Fibroblast of mammary gland (primary cell): ENCODE measurements around the gene STKLD1.

Experiments
- DNase-seq: peaks from one replicate; pipeline ENCODE4 v3.0.0-alpha.2; 2010; ENCODE audit warnings: low read depth
- H3K4me3 ChIP-seq: 2 replicates; pipeline ENCODE4 v1.5.1; 2011; ENCODE audit warnings: low read depth, mild to moderate bottlenecking, low read length, moderate library complexity; ENCODE audit not compliant: control insufficient read depth
- TF ChIP-seq, protein P1 (sequence below): conservative IDR thresholded peaks from 2 replicates; pipeline ENCODE4 v1.5.1; 2011; ENCODE audit warnings: low read depth, low read length, inconsistent platforms; ENCODE audit not compliant: control insufficient read depth, insufficient read depth

STKLD1 gene

DNA sequence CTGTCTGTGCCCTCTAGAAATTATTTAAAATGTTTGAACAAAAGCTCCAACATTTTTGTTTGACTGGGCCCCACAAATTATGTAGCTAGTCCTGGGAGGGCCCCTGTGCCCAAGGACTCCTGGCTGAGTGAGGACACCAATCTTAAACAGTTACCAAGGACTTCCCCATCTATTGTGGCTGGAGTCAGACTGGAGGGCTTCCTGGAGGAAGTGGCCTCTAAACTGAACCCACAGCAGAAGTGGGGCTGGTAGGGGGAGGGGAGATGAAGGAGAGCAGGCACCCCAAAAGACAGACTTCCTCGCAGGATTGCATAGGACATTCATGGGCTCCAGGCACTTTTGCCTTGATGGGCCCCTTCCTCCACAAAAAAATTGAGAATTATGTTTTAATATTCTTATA lies 54.1 kb downstream of the STKLD1 start:
- no peak overlapping the region for H3K4me3 ChIP-seq
- DNase-seq = no peak
- TF ChIP-seq, protein P1, sequence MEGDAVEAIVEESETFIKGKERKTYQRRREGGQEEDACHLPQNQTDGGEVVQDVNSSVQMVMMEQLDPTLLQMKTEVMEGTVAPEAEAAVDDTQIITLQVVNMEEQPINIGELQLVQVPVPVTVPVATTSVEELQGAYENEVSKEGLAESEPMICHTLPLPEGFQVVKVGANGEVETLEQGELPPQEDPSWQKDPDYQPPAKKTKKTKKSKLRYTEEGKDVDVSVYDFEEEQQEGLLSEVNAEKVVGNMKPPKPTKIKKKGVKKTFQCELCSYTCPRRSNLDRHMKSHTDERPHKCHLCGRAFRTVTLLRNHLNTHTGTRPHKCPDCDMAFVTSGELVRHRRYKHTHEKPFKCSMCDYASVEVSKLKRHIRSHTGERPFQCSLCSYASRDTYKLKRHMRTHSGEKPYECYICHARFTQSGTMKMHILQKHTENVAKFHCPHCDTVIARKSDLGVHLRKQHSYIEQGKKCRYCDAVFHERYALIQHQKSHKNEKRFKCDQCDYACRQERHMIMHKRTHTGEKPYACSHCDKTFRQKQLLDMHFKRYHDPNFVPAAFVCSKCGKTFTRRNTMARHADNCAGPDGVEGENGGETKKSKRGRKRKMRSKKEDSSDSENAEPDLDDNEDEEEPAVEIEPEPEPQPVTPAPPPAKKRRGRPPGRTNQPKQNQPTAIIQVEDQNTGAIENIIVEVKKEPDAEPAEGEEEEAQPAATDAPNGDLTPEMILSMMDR = no peak

DNA sequence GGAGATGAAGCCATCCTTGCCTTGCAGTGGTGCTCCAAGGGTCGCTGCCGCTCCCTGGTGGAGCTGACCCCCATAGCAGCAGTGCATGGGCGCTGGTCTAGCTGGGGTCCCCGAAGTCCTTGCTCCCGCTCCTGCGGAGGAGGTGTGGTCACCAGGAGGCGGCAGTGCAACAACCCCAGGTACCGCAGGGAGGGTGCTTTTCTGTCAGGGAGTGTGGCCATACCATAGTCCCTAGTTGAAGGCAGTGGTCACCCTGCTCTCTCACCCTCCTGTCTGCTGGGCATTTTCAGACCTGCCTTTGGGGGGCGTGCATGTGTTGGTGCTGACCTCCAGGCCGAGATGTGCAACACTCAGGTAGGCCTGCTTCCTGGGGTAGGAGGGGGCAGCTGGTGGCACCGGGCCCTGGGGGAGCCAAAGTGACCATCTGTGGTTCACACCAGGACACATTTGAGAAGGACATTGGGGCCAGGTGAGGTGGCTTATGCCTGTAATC lies 57.2 kb downstream of the STKLD1 start:
- DNase-seq = no peak

DNA sequence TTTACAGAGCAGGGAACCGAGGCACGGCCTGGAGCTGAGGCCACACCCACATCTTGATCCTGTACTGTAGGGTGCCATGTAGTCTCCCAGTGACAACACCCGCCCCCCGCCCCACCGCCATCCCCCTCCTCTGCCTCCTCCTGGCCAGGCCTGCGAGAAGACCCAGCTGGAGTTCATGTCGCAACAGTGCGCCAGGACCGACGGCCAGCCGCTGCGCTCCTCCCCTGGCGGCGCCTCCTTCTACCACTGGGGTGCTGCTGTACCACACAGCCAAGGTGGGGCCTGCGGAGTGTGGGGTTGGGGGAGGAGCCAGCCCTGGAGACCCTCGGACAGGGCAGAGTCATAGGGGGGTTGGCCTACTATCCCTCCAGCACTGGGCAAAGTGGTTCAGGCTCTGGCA lies 60.5 kb downstream of the STKLD1 start:
- no peak overlapping the region for H3K4me3 ChIP-seq
- DNase-seq = no peak
- TF ChIP-seq, protein P1 = no peak

More for the DNA sequence above, 57.2 kb downstream of the STKLD1 start:
- H3K4me3 ChIP-seq = no peak overlapping the region
- TF ChIP-seq, protein P1 = no peak

DNA sequence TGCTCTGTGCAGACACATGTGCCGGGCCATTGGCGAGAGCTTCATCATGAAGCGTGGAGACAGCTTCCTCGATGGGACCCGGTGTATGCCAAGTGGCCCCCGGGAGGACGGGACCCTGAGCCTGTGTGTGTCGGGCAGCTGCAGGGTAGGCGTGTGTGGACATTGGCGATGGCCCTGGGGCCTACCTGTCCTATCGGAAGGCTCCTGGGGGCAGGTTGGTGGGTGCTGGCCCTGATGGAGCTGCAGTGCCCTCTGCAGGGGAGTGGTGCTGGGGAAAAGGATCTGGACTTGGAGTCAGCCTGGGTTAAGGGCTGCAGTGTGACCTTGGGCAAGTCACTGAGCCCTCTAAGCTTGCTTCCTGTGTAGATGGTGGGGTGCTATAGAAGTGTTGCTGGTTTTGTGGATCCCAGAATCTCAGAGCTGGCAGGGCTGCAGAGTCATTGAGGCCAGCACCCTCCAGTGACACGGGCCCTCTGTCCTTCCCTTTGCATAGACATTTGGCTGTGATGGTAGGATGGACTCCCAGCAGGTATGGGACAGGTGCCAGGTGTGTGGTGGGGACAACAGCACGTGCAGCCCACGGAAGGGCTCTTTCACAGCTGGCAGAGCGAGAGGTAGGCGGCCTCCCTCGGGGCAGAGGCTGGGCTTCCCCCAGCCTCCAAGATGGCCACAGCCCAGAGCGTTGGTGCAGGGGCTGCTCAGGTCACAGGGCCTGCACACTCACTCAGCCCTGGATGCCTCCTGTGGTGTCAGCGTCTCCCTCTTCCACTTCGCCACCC lies 61.8 kb downstream of the STKLD1 start:
- no peak overlapping the region for H3K4me3 ChIP-seq
- no peak for DNase-seq
- TF ChIP-seq, protein P1 = peak; percentile 24

DNA sequence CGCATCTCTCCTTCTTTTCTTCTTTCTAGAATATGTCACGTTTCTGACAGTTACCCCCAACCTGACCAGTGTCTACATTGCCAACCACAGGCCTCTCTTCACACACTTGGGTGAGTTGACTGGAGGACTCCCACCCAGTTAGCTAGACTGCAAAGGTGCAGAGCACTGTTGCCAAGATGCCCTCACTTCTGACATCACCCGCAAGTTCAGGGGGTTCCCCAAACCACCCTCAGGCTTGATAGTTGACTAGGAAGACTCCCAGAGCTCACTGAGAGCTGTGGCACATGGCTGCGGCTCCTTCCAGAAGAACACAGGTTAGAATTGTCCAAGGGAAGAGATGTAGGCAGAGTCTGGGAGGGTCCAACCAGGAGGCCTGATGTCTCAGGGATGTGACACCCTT lies 63.2 kb downstream of the STKLD1 start:
- TF ChIP-seq, protein P1 = no peak
- DNase-seq = no peak
- H3K4me3 ChIP-seq = no peak overlapping the region

DNA sequence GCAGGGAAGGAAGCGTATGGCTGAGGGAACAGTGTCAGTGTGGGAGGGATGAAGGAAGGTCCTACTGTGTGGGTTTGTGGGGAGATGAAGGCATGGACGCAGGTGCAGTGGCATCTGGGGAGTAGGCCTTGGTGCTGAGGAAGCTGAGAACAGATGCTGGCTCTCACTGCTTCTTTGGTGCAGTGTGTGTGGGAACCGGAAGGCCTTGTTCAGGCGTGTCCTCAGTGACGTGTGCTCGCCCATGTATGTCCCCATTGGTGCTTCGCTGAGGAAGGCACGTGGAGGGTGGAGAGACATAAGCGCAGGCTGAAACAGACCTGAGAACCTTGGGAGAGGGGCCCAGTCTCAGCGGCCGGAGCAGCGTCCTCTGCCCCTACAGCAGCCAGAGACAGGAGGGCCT lies 64.7 kb downstream of the STKLD1 start:
- TF ChIP-seq, protein P1 = no peak
- no peak for DNase-seq
- H3K4me3 ChIP-seq = no peak overlapping the region

DNA sequence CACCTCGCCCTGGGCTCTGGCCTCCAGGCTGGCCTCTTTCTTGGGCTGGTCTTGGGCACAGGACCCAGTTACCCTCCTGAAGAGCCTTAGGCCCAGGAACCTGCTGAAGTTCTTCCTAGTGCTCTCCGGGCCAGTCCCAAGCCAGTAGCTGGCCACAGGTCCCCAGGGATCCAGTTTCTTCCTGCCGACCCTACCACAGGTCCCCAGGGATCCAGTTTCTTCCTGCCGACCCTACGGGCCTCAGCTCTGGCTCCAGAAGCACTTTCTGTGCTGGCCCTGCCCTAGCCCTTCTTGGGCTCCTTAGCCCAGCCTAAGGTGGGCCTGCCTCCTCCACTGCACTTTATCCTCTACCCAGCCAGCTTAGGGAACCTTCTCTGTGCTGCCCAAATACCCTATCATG lies 65.4 kb downstream of the STKLD1 start:
- TF ChIP-seq, protein P1 = no peak
- H3K4me3 ChIP-seq = no peak overlapping the region
- DNase-seq = no peak
